Smooth muscle cell (in vitro differentiated cells): Measurements from ENCODE around the gene PNPLA5. TPM values are rescaled to one million over a fixed set of nuclear protein-coding genes. Genes with fewer than 3 reads are reported as not detected.

Experiments
- DNase-seq: peaks from one replicate; lab custom pipeline; 2025; ENCODE audit not compliant: unreplicated experiment; lab: John Stamatoyannopoulos, UW
- H2AFZ ChIP-seq: fragments of 200-600 bp; sonication (generic); 2 replicates; pipeline ENCODE4 v1.6.0; 2016; ENCODE audit warnings: antibody characterized with exemption, low read depth, mild to moderate bottlenecking
- H3F3A ChIP-seq: fragments of 200-600 bp; sonication (generic); 2 replicates; pipeline ENCODE4 v1.6.0; 2017; ENCODE audit warnings: antibody characterized with exemption, low read depth
- H3K27ac ChIP-seq: fragments of 200-600 bp; sonication (generic); 2 replicates; pipeline ENCODE4 v1.5.1; 2016; ENCODE audit warnings: low read depth, mild to moderate bottlenecking
- H3K27me3 ChIP-seq: fragments of 200-600 bp; sonication (generic); 2 replicates; pipeline ENCODE4 v1.6.1; 2016; ENCODE audit warnings: low read depth, mild to moderate bottlenecking
- H3K36me3 ChIP-seq: fragments of 200-600 bp; sonication (generic); 2 replicates; pipeline ENCODE4 v1.5.1; 2016; ENCODE audit warnings: low read depth
- H3K4me1 ChIP-seq: fragments of 200-600 bp; sonication (generic); 2 replicates; pipeline ENCODE4 v1.5.1; 2016; ENCODE audit warnings: low read depth
- H3K4me2 ChIP-seq: fragments of 200-600 bp; sonication (generic); 2 replicates; pipeline ENCODE4 v1.6.0; 2016; ENCODE audit warnings: mild to moderate bottlenecking
- H3K4me3 ChIP-seq: fragments of 200-600 bp; sonication (generic); 2 replicates; pipeline ENCODE4 v1.5.1; 2016; ENCODE audit warnings: mild to moderate bottlenecking
- H3K79me2 ChIP-seq: fragments of 200-600 bp; sonication (generic); 2 replicates; pipeline ENCODE4 v1.6.0; 2016; ENCODE audit warnings: low read depth, mild to moderate bottlenecking
- H3K9ac ChIP-seq: fragments of 200-600 bp; sonication (generic); 2 replicates; pipeline ENCODE4 v1.6.0; 2016; ENCODE audit warnings: low read depth
- H3K9me3 ChIP-seq: fragments of 200-600 bp; sonication (generic); replicated peaks from 2 replicates; pipeline ENCODE4 v1.5.1; 2016; ENCODE audit warnings: low read depth
- H4K20me1 ChIP-seq: fragments of 200-600 bp; sonication (generic); 2 replicates; pipeline ENCODE4 v1.6.0; 2016; ENCODE audit warnings: low read depth
- WGBS: methylation state at CpG from one replicate; pipeline ENCODE4 v1.1.7; 2016; ENCODE audit warnings: low lambda C conversion rate; 5-methylcytosine and 5-hydroxymethylcytosine counted together
- polyA plus RNA-seq: library from polyadenylated mRNA; unstranded; fragments of >200 nt; fragmentation: Nextera tagmentation; extraction: Ambion mirVana; gene quantifications from 2 replicates; pipeline ENCODE4 v1.2.1, GENCODE V29; 2016
- total RNA-seq: library from RNA; depleted of rRNA; stranded (reverse); fragments of >200 nt; gene quantifications from 2 replicates; pipeline ENCODE4 v1.2.3, GENCODE V29; 2014
- TF ChIP-seq, protein P1 (sequence below): fragments of 200-600 bp; sonication (generic); IDR thresholded peaks from 2 replicates; pipeline ENCODE4 v1.5.1; 2017; ENCODE audit warnings: borderline replicate concordance, mild to moderate bottlenecking, antibody characterized with exemption; ENCODE audit not compliant: insufficient read depth, poor library complexity, severe bottlenecking

PNPLA5 gene
- total and polyA plus RNA-seq, 2 experiments from 2014 or later, result not detected

DNA sequence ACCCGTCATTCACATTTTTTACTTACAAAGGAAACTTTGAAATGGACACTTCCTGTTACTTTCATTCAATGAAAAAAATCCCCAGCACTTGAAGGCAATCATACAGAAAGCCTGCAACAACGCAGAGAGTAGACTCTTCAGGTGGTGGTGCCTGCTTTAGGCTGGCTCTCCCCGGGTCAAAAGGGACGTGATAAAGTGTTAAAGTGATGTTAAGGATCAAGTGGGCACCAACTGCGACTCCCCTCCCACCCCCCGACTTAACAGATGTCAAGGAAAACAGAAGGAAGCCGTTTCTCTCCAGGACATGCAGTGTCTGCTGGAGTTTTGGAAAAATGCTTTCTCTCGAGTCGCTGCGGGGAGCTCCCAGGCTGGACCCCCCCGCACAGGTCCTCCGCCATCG, 31.4 kb upstream of the PNPLA5 start:
- Histone ChIP-seq H3K9me3 (no peaks in the 10 kb centered on the region), H3K9ac (peak overlapping the region; percentile 50), H3K27me3 (no peaks in the 10 kb centered on the region), H4K20me1 (peaks cover 9% of the 10 kb centered on the region), H3K4me2 (peak overlapping the region; percentile 97), H3K79me2 (no peaks in the 10 kb centered on the region), H2AFZ (peak overlapping the region; percentile 87), H3K36me3 (no peaks in the 10 kb centered on the region), H3F3A (peaks cover 5% of the 10 kb centered on the region), H3K4me3 (peak overlapping the region; percentile 81), H3K4me1 (peaks cover 26% of the 10 kb centered on the region), H3K27ac (peak overlapping the region; percentile 52)
- TF ChIP-seq, protein P1, sequence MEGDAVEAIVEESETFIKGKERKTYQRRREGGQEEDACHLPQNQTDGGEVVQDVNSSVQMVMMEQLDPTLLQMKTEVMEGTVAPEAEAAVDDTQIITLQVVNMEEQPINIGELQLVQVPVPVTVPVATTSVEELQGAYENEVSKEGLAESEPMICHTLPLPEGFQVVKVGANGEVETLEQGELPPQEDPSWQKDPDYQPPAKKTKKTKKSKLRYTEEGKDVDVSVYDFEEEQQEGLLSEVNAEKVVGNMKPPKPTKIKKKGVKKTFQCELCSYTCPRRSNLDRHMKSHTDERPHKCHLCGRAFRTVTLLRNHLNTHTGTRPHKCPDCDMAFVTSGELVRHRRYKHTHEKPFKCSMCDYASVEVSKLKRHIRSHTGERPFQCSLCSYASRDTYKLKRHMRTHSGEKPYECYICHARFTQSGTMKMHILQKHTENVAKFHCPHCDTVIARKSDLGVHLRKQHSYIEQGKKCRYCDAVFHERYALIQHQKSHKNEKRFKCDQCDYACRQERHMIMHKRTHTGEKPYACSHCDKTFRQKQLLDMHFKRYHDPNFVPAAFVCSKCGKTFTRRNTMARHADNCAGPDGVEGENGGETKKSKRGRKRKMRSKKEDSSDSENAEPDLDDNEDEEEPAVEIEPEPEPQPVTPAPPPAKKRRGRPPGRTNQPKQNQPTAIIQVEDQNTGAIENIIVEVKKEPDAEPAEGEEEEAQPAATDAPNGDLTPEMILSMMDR, result no peak
- 3% methylated on average over 12 of the region's 13 CpGs for WGBS
- no peak for DNase-seq

DNA sequence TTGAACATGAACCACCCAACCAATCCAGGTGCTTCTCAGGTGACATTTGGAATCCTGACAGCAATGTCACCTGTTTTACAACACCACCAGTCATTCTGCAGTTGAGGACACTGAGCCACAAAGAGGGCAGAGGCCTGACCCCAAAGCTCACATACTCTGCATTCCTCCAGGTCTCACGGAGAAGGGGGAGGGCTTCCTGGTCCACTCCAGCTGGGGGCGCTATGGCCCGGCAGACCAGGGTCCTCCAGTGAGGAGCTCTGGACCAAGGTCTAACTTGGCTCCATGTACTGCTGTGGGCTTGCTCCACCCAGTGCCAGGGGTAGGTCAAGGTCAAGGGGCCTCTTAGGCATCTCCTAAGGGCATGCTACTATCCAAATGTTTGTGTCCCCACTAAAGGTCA, 30.3 kb upstream of the PNPLA5 start:
- Histone ChIP-seq H4K20me1 (peaks cover 9% of the 10 kb centered on the region), H3K27me3 (no peaks in the 10 kb centered on the region), H3K9me3 (no peaks in the 10 kb centered on the region), H3K27ac (peak overlapping the region; percentile 65), H3K4me1 (peaks cover 26% of the 10 kb centered on the region), H2AFZ (no peak overlapping the region), H3K36me3 (no peaks in the 10 kb centered on the region), H3K4me3 (no peak overlapping the region), H3F3A (peaks cover 5% of the 10 kb centered on the region), H3K79me2 (no peaks in the 10 kb centered on the region), H3K4me2 (peak overlapping the region; percentile 11), H3K9ac (no peak overlapping the region)
- no peak for DNase-seq
- TF ChIP-seq, protein P1, result no peak
- WGBS, result 68% methylated on average over 3 of the region's 3 CpGs

DNA sequence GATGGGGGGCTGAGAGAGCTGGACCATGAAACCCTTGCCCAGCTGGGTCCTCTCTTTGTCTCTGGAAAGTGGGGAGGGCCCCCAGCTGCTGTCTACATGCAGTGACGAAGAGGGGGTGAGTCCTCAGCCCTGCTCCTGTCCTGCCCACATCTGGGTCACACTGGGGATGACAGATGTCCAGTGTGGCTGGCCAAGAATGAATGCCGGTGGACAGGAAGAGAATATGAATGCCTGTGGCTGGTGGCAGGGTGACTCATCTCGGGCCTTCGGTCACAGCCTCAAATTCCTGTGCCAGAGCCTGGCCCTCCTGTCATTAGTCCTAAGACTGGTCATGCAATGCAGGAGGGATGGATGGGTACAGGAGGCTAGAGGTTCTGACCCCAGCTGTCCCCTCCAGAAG, 29.6 kb upstream of the PNPLA5 start:
- H3K9ac ChIP-seq, result no peak overlapping the region
- H3K9me3 ChIP-seq, result no peaks in the 10 kb centered on the region
- 19% methylated on average over 4 of the region's 4 CpGs for WGBS
- H3K4me3 ChIP-seq, result no peak overlapping the region
- H3F3A ChIP-seq, result peaks cover 5% of the 10 kb centered on the region
- H2AFZ ChIP-seq, result no peak overlapping the region
- TF ChIP-seq, protein P1, result no peak
- H3K27me3 ChIP-seq, result no peaks in the 10 kb centered on the region
- H3K27ac ChIP-seq, result peak overlapping the region; percentile 65
- H3K79me2 ChIP-seq, result no peaks in the 10 kb centered on the region
- no peak for DNase-seq
- no peaks in the 10 kb centered on the region for H3K36me3 ChIP-seq
- H3K4me1 ChIP-seq, result peaks cover 26% of the 10 kb centered on the region
- peaks cover 9% of the 10 kb centered on the region for H4K20me1 ChIP-seq
- H3K4me2 ChIP-seq, result peak overlapping the region; percentile 11
